Pulmonary artery endothelial cell (primary cell): ENCODE measurements around the gene FCN1. TPM values are rescaled to one million over a fixed set of nuclear protein-coding genes. Genes with fewer than 3 reads are reported as not detected.
"Not testable (repeated sequence)": the region's sequence is repeated elsewhere in the genome, so short reads cannot be mapped to it uniquely, and the experiment has no call there.

Experiments used
- DNase-seq: peaks from one replicate; pipeline ENCODE4 v3.0.0-alpha.2; 2011; ENCODE audit warnings: low read depth, low spot score
- total RNA-seq: library from RNA; depleted of rRNA; stranded (reverse); fragments of >200 nt; gene quantifications from 2 replicates; pipeline ENCODE4 v1.2.3, GENCODE V29; 2014

Gene FCN1
- total RNA-seq, 1 donor from 2014 or later, result not detected

GRCh38 chr9:134857451-134857850, 60.3 kb downstream of the FCN1 start:
- not testable (repeated sequence) for DNase-seq

GRCh38 chr9:134855900-134856377, 61.8 kb downstream of the FCN1 start:
- DNase-seq, result no peak

Other genes with a start within 250 kb of the FCN1 start
- gene FCN2, start 37.1 kb downstream of the FCN1 start, total RNA-seq, result not detected in 2 replicates
- gene OLFM1, start 169.8 kb upstream of the FCN1 start, total RNA-seq, result 0.13 and 0.46 TPM in 2 replicates